ENCODE measurements around the gene LSM14A. TPM values are rescaled to one million over a fixed set of nuclear protein-coding genes. Genes with fewer than 3 reads are reported as not detected.
A peak's percentile ranks its signal among the peaks of the same experiment; 100 is the strongest.
"Not testable (repeated sequence)": the region's sequence is repeated elsewhere in the genome, so short reads cannot be mapped to it uniquely, and the experiment has no call there.

Gene LSM14A
- total RNA-seq, 2 experiments from 2014 or later: 87.9 to 102 TPM

DNA sequence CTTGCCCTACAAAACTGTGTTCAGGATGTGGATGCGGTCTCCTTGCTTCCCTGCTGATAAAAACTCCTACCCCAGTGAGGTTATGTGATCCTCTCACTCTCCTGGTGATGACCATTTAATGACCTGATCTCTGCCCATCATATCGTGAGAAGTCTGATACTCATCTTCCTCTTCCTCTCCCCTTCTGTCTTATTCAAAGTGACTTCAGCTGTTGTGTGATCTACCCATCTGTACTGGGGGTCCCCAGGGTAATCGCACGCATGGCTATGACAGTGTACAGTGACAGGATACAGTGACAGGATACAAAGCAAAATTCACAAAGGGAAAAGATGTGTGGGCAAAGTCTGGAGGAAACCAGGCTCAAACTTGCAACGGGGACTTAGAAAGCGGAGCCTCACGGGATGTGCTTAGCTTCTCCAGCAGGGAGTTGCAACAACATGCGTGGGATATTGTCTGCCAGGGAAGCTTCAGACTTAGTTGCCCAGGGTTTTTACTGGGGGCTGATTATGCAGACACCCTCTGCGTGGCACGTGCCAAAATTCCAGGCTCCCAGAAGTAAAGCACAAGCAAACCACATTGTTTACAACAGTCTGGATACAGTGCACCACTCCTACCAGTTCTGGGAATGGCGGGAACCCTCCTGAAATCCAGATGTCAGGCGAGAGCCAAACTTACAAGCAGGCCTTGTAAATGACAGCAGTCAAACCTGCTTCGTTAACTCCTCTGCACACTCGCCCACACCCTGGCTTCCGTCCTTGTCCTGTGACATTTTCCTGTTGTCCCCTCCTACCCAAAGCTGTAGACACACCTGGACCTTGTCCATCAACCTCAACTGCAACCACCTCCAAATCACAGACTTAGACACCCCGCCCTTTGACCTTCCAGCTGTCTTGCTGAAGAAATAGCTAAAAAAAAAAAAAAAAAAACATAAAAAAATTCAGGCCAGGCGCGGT lies 64.0 kb downstream of the LSM14A start:
- Mint-ChIP-seq H3K27ac (no peak overlapping the region), H3K9me3 (no peaks in the 10 kb centered on the region), H3K4me1 (ENCODE audit: low read depth) (peaks cover 15% of the 10 kb centered on the region), H3K36me3 (ENCODE audit: low read depth) (no peaks in the 10 kb centered on the region), H3K4me3 (no peak overlapping the region), H3K27me3 (ENCODE audit: low read depth) (no peaks in the 10 kb centered on the region)
- intact Hi-C loops (cut with micrococcal nuclease): no loop called here
- no peak for DNase-seq
- CTCF ChIA-PET: interaction anchor here (0.7 to 1.3 kb wide), 2 partner anchors 17 to 154 kb away, joined by 3 read pairs; no protein-coding TSS in a partner anchor

DNA sequence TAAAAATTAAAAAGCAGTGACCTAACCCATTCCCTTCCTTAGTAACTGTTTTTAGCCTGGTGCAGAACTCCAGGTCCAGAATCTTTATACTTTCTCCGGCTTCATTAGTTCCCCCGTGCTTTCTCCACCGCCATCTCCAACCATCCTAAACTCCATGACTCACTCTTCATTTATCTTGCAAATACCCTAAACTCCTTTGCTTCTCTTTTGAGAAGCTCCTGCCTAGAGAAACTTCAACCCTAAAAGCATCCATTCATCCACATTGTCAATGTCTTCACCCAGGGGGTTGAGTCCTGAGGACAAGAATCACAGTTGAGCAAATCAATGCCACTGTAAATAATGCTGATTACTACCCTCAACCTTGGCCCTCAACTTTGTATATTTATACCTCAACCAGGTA lies 65.0 kb downstream of the LSM14A start:
- no peak for DNase-seq
- CTCF ChIA-PET: interaction anchor here (0.6 to 1.3 kb wide), 3 partner anchors 17 to 155 kb away, joined by 3 to 4 read pairs (median 3); no protein-coding TSS in a partner anchor
- Mint-ChIP-seq H3K27me3 (ENCODE audit: low read depth) (no peaks in the 10 kb centered on the region), H3K27ac (peak overlapping the region; percentile 18), H3K9me3 (no peaks in the 10 kb centered on the region), H3K4me3 (no peak overlapping the region), H3K36me3 (ENCODE audit: low read depth) (no peaks in the 10 kb centered on the region), H3K4me1 (ENCODE audit: low read depth) (peaks cover 13% of the 10 kb centered on the region)
- intact Hi-C loops (cut with micrococcal nuclease): no loop called here

DNA sequence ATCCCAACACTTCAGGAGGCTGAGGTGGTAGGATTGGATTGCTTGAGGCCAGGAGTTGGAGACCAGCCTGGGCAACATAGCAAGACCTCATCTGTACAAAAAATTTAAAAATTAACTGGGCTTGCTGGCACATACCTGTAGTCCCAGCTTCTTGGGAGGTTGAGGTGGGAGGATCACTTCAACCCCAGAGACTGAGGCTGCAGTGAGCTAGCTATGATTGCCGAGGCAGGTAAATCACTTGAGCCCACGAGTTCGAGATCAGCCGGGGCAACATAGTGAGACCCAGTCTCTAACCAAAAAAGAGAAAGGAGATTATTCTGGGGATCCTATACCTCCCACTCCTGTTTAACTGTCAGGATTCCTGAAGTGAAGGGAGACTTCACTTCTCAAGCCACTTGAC lies 65.6 kb downstream of the LSM14A start:
- no peaks in the 10 kb centered on the region for H3K27me3 Mint-ChIP-seq (ENCODE audit: low read depth)
- H3K27ac Mint-ChIP-seq: no peak overlapping the region
- CTCF ChIA-PET: no interaction called here
- peaks cover 7% of the 10 kb centered on the region for H3K4me1 Mint-ChIP-seq (ENCODE audit: low read depth)
- no peaks in the 10 kb centered on the region for H3K9me3 Mint-ChIP-seq
- no peak for DNase-seq
- no peaks in the 10 kb centered on the region for H3K36me3 Mint-ChIP-seq (ENCODE audit: low read depth)
- H3K4me3 Mint-ChIP-seq: no peak overlapping the region
- intact Hi-C loops (cut with micrococcal nuclease): no loop called here

DNA sequence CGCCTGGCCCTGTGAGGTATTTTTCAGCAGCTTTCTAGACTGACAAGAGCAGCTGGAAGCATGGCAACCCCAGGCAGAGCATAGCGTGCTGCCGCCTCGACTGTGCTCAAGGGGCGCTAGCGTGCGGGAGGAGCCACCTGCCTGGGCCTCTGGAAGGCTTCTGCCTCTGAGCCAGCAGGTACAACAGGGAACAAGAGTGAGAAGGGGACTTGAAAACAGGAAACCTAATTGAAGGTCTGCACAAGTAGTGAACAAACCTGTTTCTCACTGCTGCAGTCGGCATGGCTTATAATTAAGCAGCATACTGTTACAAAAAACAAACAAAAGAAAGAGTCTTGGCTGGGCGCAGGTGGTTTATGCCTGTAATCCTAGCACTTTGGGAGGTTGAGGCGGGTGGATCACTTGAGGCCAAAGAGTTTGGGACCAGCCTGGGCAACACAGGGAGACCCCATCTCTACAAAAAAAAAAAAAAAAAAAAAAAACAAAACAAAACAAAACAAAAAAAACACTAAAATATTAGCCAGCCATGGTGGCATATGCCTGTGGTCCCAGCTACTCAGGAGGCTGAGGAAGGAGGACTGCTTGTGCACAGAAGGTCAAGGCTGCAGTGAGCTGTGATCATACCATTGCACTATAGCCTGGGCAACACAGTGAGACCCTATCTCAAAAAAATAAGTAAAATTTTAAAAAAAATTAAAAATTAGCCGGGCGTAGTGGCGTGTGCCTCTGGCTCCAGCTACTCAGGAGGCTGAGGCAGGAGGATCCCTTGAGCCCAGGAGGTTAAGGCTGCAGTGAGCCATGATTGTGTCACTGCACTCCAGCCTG lies 69.4 kb downstream of the LSM14A start:
- H3K27me3 Mint-ChIP-seq (ENCODE audit: low read depth): no peaks in the 10 kb centered on the region
- no peaks in the 10 kb centered on the region for H3K36me3 Mint-ChIP-seq (ENCODE audit: low read depth)
- H3K9me3 Mint-ChIP-seq: no peaks in the 10 kb centered on the region
- DNase-seq: peak; percentile 43
- no peak overlapping the region for H3K4me3 Mint-ChIP-seq
- CTCF ChIA-PET: interaction anchor here (0.6 to 1.9 kb wide), 2 partner anchors 17 to 89 kb away, joined by 3 to 4 read pairs; no protein-coding TSS in a partner anchor
- intact Hi-C loops (cut with micrococcal nuclease): no loop called here
- H3K4me1 Mint-ChIP-seq (ENCODE audit: low read depth): peaks cover 3% of the 10 kb centered on the region
- H3K27ac Mint-ChIP-seq: no peak overlapping the region

DNA sequence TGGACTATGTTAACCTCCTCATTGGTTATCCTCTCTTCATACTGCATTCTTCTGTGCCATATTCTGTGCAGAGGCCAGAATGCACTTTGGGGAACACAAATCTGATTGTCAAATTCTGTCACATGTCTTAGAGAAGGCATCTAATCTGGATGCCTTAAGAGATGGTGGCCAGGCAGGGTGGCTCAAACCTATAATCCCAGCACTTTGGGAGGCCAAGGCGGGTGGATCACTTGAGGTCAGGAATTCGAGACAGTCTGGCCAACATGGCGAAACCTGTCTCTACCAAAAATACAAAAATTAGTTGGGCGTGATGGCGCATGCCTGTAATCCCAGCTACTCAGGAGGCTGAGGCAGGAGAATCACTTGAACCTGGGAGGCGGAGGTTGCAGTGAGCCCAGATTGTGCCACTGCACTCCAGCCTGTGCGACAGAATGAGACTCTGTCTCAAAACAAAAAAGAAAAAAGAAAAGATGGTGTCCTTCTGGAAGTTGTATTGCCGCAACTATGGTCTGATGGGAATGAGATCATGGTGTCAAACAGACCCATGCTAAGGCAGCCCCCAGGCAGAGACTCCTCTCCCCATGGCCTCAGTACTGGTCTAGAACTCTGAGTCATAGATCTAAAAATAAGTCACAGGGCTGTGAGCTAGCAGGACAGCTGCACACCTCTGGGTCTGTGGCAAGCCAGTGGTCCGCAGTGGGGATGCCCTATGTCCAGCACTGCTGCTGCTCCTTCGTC lies 71.0 kb downstream of the LSM14A start:
- H3K4me3 Mint-ChIP-seq; DNase-seq; H3K27ac Mint-ChIP-seq; CTCF ChIA-PET; intact Hi-C loops (cut with micrococcal nuclease); H3K9me3 Mint-ChIP-seq; H3K36me3 Mint-ChIP-seq (ENCODE audit: low read depth); H3K4me1 Mint-ChIP-seq (ENCODE audit: low read depth); H3K27me3 Mint-ChIP-seq (ENCODE audit: low read depth): not testable (repeated sequence)

DNA sequence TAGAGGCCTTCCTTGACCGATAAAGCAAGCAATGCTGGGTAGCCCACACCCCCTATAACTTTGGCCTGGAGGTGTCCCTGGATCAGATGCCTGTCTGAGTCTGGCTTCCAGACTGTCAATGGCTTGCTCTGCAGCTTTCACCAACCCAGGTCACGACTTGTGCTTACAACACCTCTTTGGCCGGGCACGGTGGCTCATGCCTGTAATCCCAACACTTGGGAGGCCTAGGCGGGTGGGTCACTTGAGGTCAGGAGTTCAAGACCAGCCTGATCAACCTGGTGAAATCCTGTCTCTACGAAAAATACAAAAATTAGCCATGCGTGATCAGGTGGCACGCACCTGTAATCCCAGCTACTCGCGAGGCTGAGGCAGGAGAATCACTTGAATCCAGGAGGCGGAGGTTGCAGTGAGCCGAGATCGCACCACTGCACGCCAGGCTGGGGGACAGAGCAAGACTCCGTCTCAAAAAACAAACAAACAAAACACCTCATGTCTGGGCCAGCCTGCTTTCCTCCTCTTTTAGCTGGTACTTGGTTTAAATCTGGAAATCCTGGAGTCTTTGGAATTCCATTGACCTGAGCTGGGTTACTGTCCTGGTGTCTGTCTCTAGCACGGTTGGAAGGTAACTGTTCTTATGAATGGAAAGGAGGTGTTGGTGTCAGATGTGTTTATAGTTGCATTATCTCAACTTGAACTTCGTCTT lies 71.7 kb downstream of the LSM14A start:
- Mint-ChIP-seq H3K27ac (no peak overlapping the region), H3K4me1 (ENCODE audit: low read depth) (peaks cover 3% of the 10 kb centered on the region), H3K4me3 (no peak overlapping the region), H3K36me3 (ENCODE audit: low read depth) (no peaks in the 10 kb centered on the region), H3K9me3 (no peaks in the 10 kb centered on the region), H3K27me3 (ENCODE audit: low read depth) (no peaks in the 10 kb centered on the region)
- CTCF ChIA-PET: no interaction called here
- intact Hi-C loops (cut with micrococcal nuclease): no loop called here
- DNase-seq: no peak

DNA sequence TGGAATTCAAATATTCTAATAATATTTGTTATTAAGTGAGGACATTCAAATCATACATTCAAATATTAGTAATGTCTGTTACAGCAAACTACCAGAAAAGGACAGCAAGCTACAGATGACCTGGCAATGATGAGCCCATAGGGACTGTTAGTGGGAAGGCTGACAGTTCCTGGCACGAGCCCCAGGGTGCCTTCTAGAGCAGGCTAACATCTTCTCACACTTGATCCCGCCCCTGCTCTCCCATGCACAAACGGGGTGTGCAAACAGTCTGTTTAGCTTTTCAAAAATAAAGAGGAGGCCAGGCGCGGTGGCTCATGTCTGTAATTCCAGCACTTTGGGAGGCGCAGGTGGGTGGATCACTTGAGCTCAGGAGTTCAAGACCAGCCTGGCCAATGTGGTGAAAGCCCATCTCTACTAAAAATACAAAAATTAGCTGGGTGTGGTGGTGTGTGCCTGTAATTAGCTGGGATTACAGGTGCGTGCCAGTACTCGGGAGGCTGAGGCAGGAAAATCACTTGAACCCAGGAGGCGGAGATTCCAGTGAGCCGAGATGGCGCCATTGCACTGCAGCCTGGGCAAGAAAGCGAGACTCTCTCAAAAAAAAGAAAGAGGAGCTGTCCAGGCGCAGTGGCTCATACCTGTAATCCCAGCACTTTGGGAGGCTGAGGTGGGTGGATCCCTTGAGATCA lies 72.5 kb downstream of the LSM14A start:
- DNase-seq: no peak
- Mint-ChIP-seq H3K27me3 (ENCODE audit: low read depth) (no peaks in the 10 kb centered on the region), H3K36me3 (ENCODE audit: low read depth) (no peaks in the 10 kb centered on the region), H3K4me3 (no peak overlapping the region), H3K9me3 (no peaks in the 10 kb centered on the region), H3K4me1 (ENCODE audit: low read depth) (peaks cover 3% of the 10 kb centered on the region), H3K27ac (no peak overlapping the region)
- CTCF ChIA-PET: interaction anchor here (1.0 kb wide), 2 partner anchors 62 to 102 kb away, joined by 3 to 5 read pairs; no protein-coding TSS in a partner anchor
- intact Hi-C loops (cut with micrococcal nuclease): no loop called here

DNA sequence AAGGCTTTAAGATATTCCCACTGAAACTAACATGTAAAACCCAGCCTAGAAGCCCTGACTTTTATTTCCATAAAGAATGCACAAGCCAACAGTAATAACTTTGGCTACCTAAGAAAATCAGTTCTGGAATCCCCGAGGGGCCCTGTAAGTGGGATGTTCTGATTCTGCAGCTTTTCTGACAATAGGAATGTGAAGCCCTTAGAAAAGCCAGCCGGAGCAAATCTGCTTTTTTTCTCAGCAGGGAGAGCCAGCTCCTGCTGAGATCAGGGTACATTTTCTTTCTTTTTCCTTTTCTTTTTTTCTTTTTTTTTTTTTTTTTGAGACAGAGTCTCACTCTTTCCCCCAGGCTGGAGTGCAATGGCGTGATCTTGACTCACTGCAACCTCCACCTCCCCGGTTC lies 74.0 kb downstream of the LSM14A start:
- H3K27ac Mint-ChIP-seq: no peak overlapping the region
- H3K4me1 Mint-ChIP-seq (ENCODE audit: low read depth): peaks cover 3% of the 10 kb centered on the region
- intact Hi-C loops (cut with micrococcal nuclease): no loop called here
- no peak for DNase-seq
- no peaks in the 10 kb centered on the region for H3K27me3 Mint-ChIP-seq (ENCODE audit: low read depth)
- CTCF ChIA-PET: no interaction called here
- no peaks in the 10 kb centered on the region for H3K9me3 Mint-ChIP-seq
- H3K4me3 Mint-ChIP-seq: no peak overlapping the region
- no peaks in the 10 kb centered on the region for H3K36me3 Mint-ChIP-seq (ENCODE audit: low read depth)

DNA sequence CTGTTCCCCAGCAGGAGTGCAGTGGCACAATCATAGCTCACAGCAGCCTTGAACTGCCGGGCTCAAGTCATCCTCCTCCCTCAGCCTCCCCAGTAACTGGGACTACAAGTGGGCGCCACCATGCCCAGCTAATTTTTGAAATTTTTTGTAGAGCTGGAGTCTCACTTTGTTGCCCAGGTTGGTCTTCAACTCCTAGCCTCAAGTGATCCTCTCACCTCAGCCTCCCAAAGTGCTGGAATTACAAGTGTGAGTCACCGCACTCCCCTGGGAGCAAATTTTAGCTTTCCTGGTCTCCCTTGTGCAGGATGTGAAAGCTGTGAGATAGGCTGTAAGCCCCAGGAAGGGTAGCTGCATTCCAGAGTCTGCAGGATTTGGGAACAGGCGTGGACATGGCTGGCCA lies 76.6 kb downstream of the LSM14A start:
- no peaks in the 10 kb centered on the region for H3K36me3 Mint-ChIP-seq (ENCODE audit: low read depth)
- no peaks in the 10 kb centered on the region for H3K9me3 Mint-ChIP-seq
- DNase-seq: no peak
- no peaks in the 10 kb centered on the region for H3K27me3 Mint-ChIP-seq (ENCODE audit: low read depth)
- intact Hi-C loops (cut with micrococcal nuclease): no loop called here
- CTCF ChIA-PET: interaction anchor here (0.6 to 1.3 kb wide), 4 partner anchors 37 to 464 kb away, joined by 3 to 5 read pairs (median 4); no protein-coding TSS in a partner anchor
- peaks cover 2% of the 10 kb centered on the region for H3K4me1 Mint-ChIP-seq (ENCODE audit: low read depth)
- no peak overlapping the region for H3K4me3 Mint-ChIP-seq
- H3K27ac Mint-ChIP-seq: no peak overlapping the region

DNA sequence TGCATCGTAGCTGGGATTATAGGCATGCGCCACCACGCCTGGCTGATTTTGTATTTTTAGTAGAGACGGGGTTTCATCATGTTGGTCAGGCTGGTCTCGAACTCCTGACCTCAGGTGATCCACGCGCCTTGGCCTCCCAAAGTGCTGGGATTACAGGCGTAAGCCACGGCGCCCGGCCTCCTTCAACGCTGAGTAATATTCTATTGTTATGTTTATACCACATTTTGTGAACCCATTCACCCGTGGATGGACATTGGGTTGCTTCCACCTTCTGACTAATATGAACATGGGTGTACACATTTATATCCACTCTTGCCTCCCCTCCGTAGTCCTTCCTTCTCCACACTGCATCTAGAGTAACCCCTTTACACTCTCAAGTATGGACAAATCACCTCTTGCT lies 80.9 kb downstream of the LSM14A start:
- H3K27me3 Mint-ChIP-seq (ENCODE audit: low read depth); H3K27ac Mint-ChIP-seq; H3K36me3 Mint-ChIP-seq (ENCODE audit: low read depth); DNase-seq; H3K9me3 Mint-ChIP-seq; intact Hi-C loops (cut with micrococcal nuclease): not testable (repeated sequence)
- H3K4me1 Mint-ChIP-seq (ENCODE audit: low read depth): peaks cover 26% of the 10 kb centered on the region
- H3K4me3 Mint-ChIP-seq: peak overlapping the region; percentile 94
- CTCF ChIA-PET: interaction anchor here (1.3 kb wide), 1 partner anchor 84 kb away, joined by 3 read pairs; no protein-coding TSS in a partner anchor

DNA sequence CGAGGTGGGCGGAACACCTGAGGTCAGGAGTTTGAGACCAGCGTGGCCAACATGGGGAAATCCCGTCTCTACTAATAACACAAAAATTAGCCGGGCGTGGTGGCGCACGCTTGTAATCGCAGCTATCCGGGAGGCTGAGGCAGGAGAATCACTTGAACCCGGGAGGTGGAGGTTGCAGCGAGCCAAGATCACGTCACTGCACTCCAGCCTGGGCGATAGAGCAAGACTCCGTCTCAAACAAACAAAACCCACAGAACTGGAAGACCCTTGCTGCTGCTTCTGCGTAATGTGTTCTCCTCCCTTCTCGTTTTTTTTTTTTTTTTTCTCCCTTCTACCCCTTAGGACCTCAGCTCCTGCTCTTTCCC lies 81.4 kb downstream of the LSM14A start:
- H3K36me3 Mint-ChIP-seq (ENCODE audit: low read depth); H3K27me3 Mint-ChIP-seq (ENCODE audit: low read depth); H3K9me3 Mint-ChIP-seq; DNase-seq; CTCF ChIA-PET: not testable (repeated sequence)
- Mint-ChIP-seq H3K4me1 (ENCODE audit: low read depth) (peaks cover 29% of the 10 kb centered on the region), H3K27ac (peak overlapping the region; percentile 94), H3K4me3 (peak overlapping the region; percentile 94)
- intact Hi-C loops (cut with micrococcal nuclease): loop anchor here (1.0 kb wide), 2 partner anchors 17 to 20 kb away; no protein-coding TSS in a partner anchor

Measured in activated naive CD4-positive, alpha-beta T cell treated with anti-CD3 and anti-CD28 coated beads for 36 hours (primary cell).